SK-N-SH (cell line): ENCODE data around the gene CHCHD6. TPM values are rescaled to one million over a fixed set of nuclear protein-coding genes. Genes with fewer than 3 reads are reported as not detected.

Experiments used
- CTCF ChIA-PET: fragments of 300-600, 350-600 bp; formaldehyde crosslinking; extraction: SDS; loops from one replicate; lab custom pipeline; 2021; lab: Yijun Ruan, JAX
- POLR2A ChIA-PET: fragments of 350-600 bp; sonication (Branson Sonifier 250); formaldehyde crosslinking; extraction: SDS; loops from one replicate; lab custom pipeline; 2020; ENCODE audit warnings: antibody characterized with exemption, inconsistent platforms; lab: Yijun Ruan, JAX
- DNase-seq: peaks from one replicate; pipeline ENCODE4 v3.0.0; 2012
- H2AFZ ChIP-seq: fragments of 200-600 bp; sonication (generic); 2 replicates; pipeline ENCODE4 v1.8.1; 2016; ENCODE audit warnings: antibody characterized with exemption, mild to moderate bottlenecking, low read depth
- H3F3A ChIP-seq: fragments of 200-600 bp; sonication (generic); replicated peaks from 2 replicates; pipeline ENCODE3; 2016; ENCODE audit warnings: antibody characterized with exemption, mild to moderate bottlenecking; ENCODE audit not compliant: insufficient read depth
- H3K27ac ChIP-seq, 2 experiments: fragments of 200-500 bp in 1 of 2; fragments of 200-600 bp in 1 of 2; sonication (Bioruptor generic) in 1 of 2; sonication (generic), shearing (Covaris generic) in 1 of 2; 2 replicates each; pipeline versions ENCODE4 v1.5.1 to v1.6.1; 2014 to 2016; ENCODE audit warnings: low read depth in 2 of 2, inconsistent platforms in 1 of 2, low read length in 1 of 2, mild to moderate bottlenecking in 1 of 2, mixed read lengths in 1 of 2
- H3K27me3 ChIP-seq: fragments of 200-600 bp; sonication (generic), shearing (Covaris generic); 2 replicates; pipeline ENCODE4 v1.6.1; 2016; ENCODE audit warnings: mixed run types; ENCODE audit not compliant: insufficient read depth
- H3K36me3 ChIP-seq, 2 experiments: fragments of 200-500 bp in 1 of 2; fragments of 200-600 bp in 1 of 2; sonication (Bioruptor generic) in 1 of 2; sonication (generic) in 1 of 2; replicated peaks in 1 of 2; 2 replicates each; pipeline versions ENCODE3 to v1.5.1; 2014 to 2016; ENCODE audit warnings: low read length in 1 of 2, mild to moderate bottlenecking in 1 of 2; ENCODE audit not compliant: insufficient read depth in 2 of 2, control insufficient read depth in 1 of 2
- H3K4me1 ChIP-seq, 2 experiments: fragments of 200-500 bp in 1 of 2; fragments of 200-600 bp in 1 of 2; sonication (Bioruptor generic) in 1 of 2; sonication (generic), shearing (Covaris generic) in 1 of 2; 2 replicates each; pipeline versions ENCODE4 v1.5.1 to v1.6.1; 2014 to 2016; ENCODE audit warnings: low read depth in 1 of 2, low read length in 1 of 2, mixed run types in 1 of 2; ENCODE audit not compliant: insufficient read depth in 2 of 2, control insufficient read depth in 1 of 2
- H3K4me2 ChIP-seq: fragments of 200-600 bp; sonication (generic), shearing (Covaris generic); 2 replicates; pipeline ENCODE4 v1.6.1; 2017; ENCODE audit warnings: mixed run types
- H3K4me3 ChIP-seq, 2 experiments: fragments of 200-500 bp in 1 of 2; fragments of 200-600 bp in 1 of 2; sonication (Bioruptor generic) in 1 of 2; sonication (generic), shearing (Covaris generic) in 1 of 2; 2 replicates each; pipeline versions ENCODE4 v1.5.1 to v1.8.1; 2014 to 2016; ENCODE audit warnings: low read depth in 2 of 2, inconsistent platforms in 1 of 2, low read length in 1 of 2, mild to moderate bottlenecking in 1 of 2, mixed read lengths in 1 of 2, moderate library complexity in 1 of 2
- H3K79me2 ChIP-seq: fragments of 200-600 bp; sonication (generic); 2 replicates; pipeline ENCODE4 v1.8.1; 2017; ENCODE audit warnings: mild to moderate bottlenecking; ENCODE audit not compliant: insufficient read depth
- H3K9ac ChIP-seq: fragments of 200-600 bp; sonication (generic); 2 replicates; pipeline ENCODE4 v1.6.1; 2017; ENCODE audit warnings: mixed run types
- H3K9me2 ChIP-seq: fragments of 200-600 bp; sonication (generic); 2 replicates; pipeline ENCODE4 v1.6.1; 2017; ENCODE audit warnings: mixed run types
- H3K9me3 ChIP-seq: fragments of 200-600 bp; sonication (generic); 2 replicates; pipeline ENCODE4 v1.6.1; 2017; ENCODE audit warnings: mixed run types, mild to moderate bottlenecking, moderate library complexity
- H4K20me1 ChIP-seq: fragments of 200-600 bp; sonication (generic); 2 replicates; pipeline ENCODE4 v1.6.1; 2017; ENCODE audit warnings: mild to moderate bottlenecking, mixed run types; ENCODE audit not compliant: insufficient read depth
- CHD2 ChIP-seq: fragments of 150-350 bp; IDR thresholded peaks from 2 replicates; pipeline ENCODE4 v1.6.1; 2018; ENCODE audit warnings: low read length; ENCODE audit not compliant: partially characterized antibody
- EP300 ChIP-seq, 2 experiments: IDR thresholded peaks; 2 replicates each; pipeline versions ENCODE4 v1.4.0 to v1.6.1; 2012; ENCODE audit warnings: borderline replicate concordance in 1 of 2, low read depth in 1 of 2, low read length in 1 of 2
- FOSL2 ChIP-seq: IDR thresholded peaks from 2 replicates; pipeline ENCODE4 v1.4.0; 2012; ENCODE audit warnings: low read depth, mild to moderate bottlenecking, moderate library complexity, borderline replicate concordance
- GABPA ChIP-seq: IDR thresholded peaks from 2 replicates; pipeline ENCODE4 v1.4.0; 2012; ENCODE audit warnings: low read depth, mild to moderate bottlenecking
- IRF3 ChIP-seq: fragments of 150-350 bp; IDR thresholded peaks from 2 replicates; pipeline ENCODE4 v1.6.1; 2016; ENCODE audit warnings: mild to moderate bottlenecking, low read depth, low read length
- MAX ChIP-seq: IDR thresholded peaks from 2 replicates; pipeline ENCODE4 v1.4.0; 2012; ENCODE audit warnings: low read depth
- NFIC ChIP-seq: IDR thresholded peaks from 2 replicates; pipeline ENCODE4 v1.4.0; 2012; ENCODE audit warnings: borderline replicate concordance
- PBX3 ChIP-seq: IDR thresholded peaks from 2 replicates; pipeline ENCODE4; 2012
- POLR2AphosphoS5 ChIP-seq: IDR thresholded peaks from 2 replicates; pipeline ENCODE4 v1.6.1; 2012; ENCODE audit warnings: low read depth, low read length
- RAD21 ChIP-seq: IDR thresholded peaks from 2 replicates; pipeline ENCODE4 v1.6.1; 2012; ENCODE audit warnings: mild to moderate bottlenecking, low read length
- RCOR1 ChIP-seq: fragments of 150-350 bp; IDR thresholded peaks from 2 replicates; pipeline ENCODE4 v1.6.1; 2017; ENCODE audit warnings: antibody characterized with exemption, low read length
- RFX5 ChIP-seq: IDR thresholded peaks from 2 replicates; pipeline ENCODE4 v1.6.1; 2012; ENCODE audit warnings: mild to moderate bottlenecking, improper control_type of control experiment, low read length
- SIN3A ChIP-seq: IDR thresholded peaks from 2 replicates; pipeline ENCODE4 v1.6.1; 2012; ENCODE audit warnings: low read depth, mild to moderate bottlenecking, low read length, moderate library complexity, borderline replicate concordance
- SMC3 ChIP-seq: IDR thresholded peaks from 2 replicates; pipeline ENCODE4 v1.6.1; 2012; ENCODE audit warnings: low read depth, low read length, improper control_type of control experiment
- TCF12 ChIP-seq: IDR thresholded peaks from 2 replicates; pipeline ENCODE4 v1.4.0; 2012
- USF1 ChIP-seq: IDR thresholded peaks from 2 replicates; pipeline ENCODE4 v1.4.0; 2012; ENCODE audit warnings: low read depth, borderline replicate concordance
- YY1 ChIP-seq: IDR thresholded peaks from 2 replicates; pipeline ENCODE4 v1.4.0; 2012; ENCODE audit warnings: low read depth, mild to moderate bottlenecking
- ZBTB33 ChIP-seq: IDR thresholded peaks from 2 replicates; pipeline ENCODE4 v1.4.0; 2012; ENCODE audit warnings: low read depth, borderline replicate concordance
- WGBS: methylation state at CpG from one replicate; pipeline ENCODE4 v1.1.6; 2017; ENCODE audit warnings: low lambda C conversion rate; 5-methylcytosine and 5-hydroxymethylcytosine counted together
- polyA plus RNA-seq, 3 experiments: library from polyadenylated mRNA; depleted of rRNA; stranded (reverse); fragments of >200 nt; gene quantifications; 2 replicates each; pipeline ENCODE4 v1.2.3, GENCODE V29; 2012
- TF ChIP-seq, protein P1 (sequence below): IDR thresholded peaks from 2 replicates; pipeline ENCODE4 v1.6.1; 2012; ENCODE audit warnings: mild to moderate bottlenecking, low read depth, low read length, moderate library complexity

The CHCHD6 gene
- polyA plus RNA-seq, 1 of the 3 experiments (the other 2 are of a cell fraction), result 42.5 TPM

- TF ChIP-seq SIN3A (no peak), TCF12 (no peak), EP300 (IDR thresholded peaks at IDR 0.05; ENCODE audit: borderline replicate concordance in 1 of 2, low read depth in 1 of 2, low read length in 1 of 2) (peak in 1 of 2 experiments; percentile 29; a peak in 1 of 4 replicates), ZBTB33 (no peak), POLR2AphosphoS5 (no peak), RCOR1 (peak; percentile 60; the same call in 1 of the 2 replicates), IRF3 (no peak), FOSL2 (no peak), RAD21 (peak; percentile 16), YY1 (no peak), NFIC (no peak), GABPA (no peak), USF1 (no peak)
- TF ChIP-seq, protein P1, sequence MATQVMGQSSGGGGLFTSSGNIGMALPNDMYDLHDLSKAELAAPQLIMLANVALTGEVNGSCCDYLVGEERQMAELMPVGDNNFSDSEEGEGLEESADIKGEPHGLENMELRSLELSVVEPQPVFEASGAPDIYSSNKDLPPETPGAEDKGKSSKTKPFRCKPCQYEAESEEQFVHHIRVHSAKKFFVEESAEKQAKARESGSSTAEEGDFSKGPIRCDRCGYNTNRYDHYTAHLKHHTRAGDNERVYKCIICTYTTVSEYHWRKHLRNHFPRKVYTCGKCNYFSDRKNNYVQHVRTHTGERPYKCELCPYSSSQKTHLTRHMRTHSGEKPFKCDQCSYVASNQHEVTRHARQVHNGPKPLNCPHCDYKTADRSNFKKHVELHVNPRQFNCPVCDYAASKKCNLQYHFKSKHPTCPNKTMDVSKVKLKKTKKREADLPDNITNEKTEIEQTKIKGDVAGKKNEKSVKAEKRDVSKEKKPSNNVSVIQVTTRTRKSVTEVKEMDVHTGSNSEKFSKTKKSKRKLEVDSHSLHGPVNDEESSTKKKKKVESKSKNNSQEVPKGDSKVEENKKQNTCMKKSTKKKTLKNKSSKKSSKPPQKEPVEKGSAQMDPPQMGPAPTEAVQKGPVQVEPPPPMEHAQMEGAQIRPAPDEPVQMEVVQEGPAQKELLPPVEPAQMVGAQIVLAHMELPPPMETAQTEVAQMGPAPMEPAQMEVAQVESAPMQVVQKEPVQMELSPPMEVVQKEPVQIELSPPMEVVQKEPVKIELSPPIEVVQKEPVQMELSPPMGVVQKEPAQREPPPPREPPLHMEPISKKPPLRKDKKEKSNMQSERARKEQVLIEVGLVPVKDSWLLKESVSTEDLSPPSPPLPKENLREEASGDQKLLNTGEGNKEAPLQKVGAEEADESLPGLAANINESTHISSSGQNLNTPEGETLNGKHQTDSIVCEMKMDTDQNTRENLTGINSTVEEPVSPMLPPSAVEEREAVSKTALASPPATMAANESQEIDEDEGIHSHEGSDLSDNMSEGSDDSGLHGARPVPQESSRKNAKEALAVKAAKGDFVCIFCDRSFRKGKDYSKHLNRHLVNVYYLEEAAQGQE, result no peak
- TF ChIP-seq, all 33 proteins: peak for 6
Observed at GRCh38 chr3:126986001-126986400, 282.0 kb downstream of the CHCHD6 start (continued).

GRCh38 chr3:126987129-126987528, 283.1 kb downstream of the CHCHD6 start:
- Histone ChIP-seq H3K4me3 (no peak overlapping the region), H3K9me2 (no peaks in the 10 kb centered on the region), H3K9ac (no peak overlapping the region), H3F3A (no peaks in the 10 kb centered on the region), H3K4me2 (no peak overlapping the region), H3K27me3 (no peaks in the 10 kb centered on the region), H3K36me3 (peaks cover 0 to 37% of the 10 kb centered on the region in 2 experiments), H3K79me2 (peaks cover 87% of the 10 kb centered on the region), H3K4me1 (peaks cover 10 to 39% of the 10 kb centered on the region in 2 experiments; a peak in 2 of 4 replicates), H3K27ac (no peak overlapping the region), H4K20me1 (peaks cover 82% of the 10 kb centered on the region), H2AFZ (no peak overlapping the region), H3K9me3 (no peaks in the 10 kb centered on the region)
- CTCF ChIA-PET, result interaction anchor here (1.2 to 11.4 kb wide), 6 partner anchors 184 to 557 kb away, joined by 3 to 163 read pairs (median 48); partner anchors contain the start of gene CHST13
- WGBS, result 94% methylated on average over 4 of the region's 4 CpGs
- TF ChIP-seq MAX (no peak), PBX3 (no peak), SMC3 (no peak), RFX5 (no peak), CHD2 (no peak), NFIC (no peak)
- POLR2A ChIA-PET, result no interaction called here
- DNase-seq, result no peak
